ENCODE data around the gene TLCD3A. TPM values are rescaled to one million over a fixed set of nuclear protein-coding genes. Genes with fewer than 3 reads are reported as not detected.

Gene TLCD3A
- total and polyA plus RNA-seq, 9 of the 15 experiments (the other 6 are each of a cell fraction or from before 2014, with no cell fraction given) = 1.3 to 13.5 (median 7.3) TPM

GRCh38 chr17:696369-696768 is 36.0 kb upstream of the TLCD3A start:
- POLR2A ChIA-PET = no interaction called here
- TF ChIP-seq HEY1 (CRISPR knock-in tag; IDR thresholded peaks at IDR 0.05; ENCODE audit: borderline replicate concordance) (no peak), ZNF316 (IDR thresholded peaks at IDR 0.05) (peak; percentile 80), MAFF (IDR thresholded peaks at IDR 0.05; ENCODE audit: low read length) (peak; percentile 48; the same call in 1 of the 2 replicates), SMAD1 (IDR thresholded peaks at IDR 0.05; ENCODE audit: low read depth, low read length, partially characterized antibody) (no peak), LCOR (CRISPR knock-in tag; IDR thresholded peaks at IDR 0.05) (no peak), SLC30A9 (CRISPR knock-in tag; IDR thresholded peaks at IDR 0.05) (no peak), MGA (IDR thresholded peaks at IDR 0.05) (no peak), ZNF41 (CRISPR knock-in tag; conservative IDR thresholded peaks at IDR 0.05) (no peak), MCM5 (IDR thresholded peaks at IDR 0.05; ENCODE audit: low read depth) (no peak), C11orf30 (IDR thresholded peaks at IDR 0.05; ENCODE audit: low read depth) (peak; percentile 65), SAP30 (IDR thresholded peaks at IDR 0.05; ENCODE audit: borderline replicate concordance, insufficient read depth, low read depth, low read length, poor library complexity, severe bottlenecking) (no peak), GMEB1 (CRISPR knock-in tag; IDR thresholded peaks at IDR 0.05) (no peak)

More at GRCh38 chr17:696369-696768, 36.0 kb upstream of the TLCD3A start:
- Histone ChIP-seq H3K9ac (ENCODE audit: insufficient read depth in 1 of 2, low read depth in 2 of 2, low read length in 2 of 2) (no peak overlapping the region), H3K79me2 (ENCODE audit: control insufficient read depth, insufficient read depth, low read length) (no peaks in the 10 kb centered on the region), H3K36me3 (ENCODE audit: control insufficient read depth, insufficient read depth, low read length) (peaks cover 43% of the 10 kb centered on the region), H3K9me1 (ENCODE audit: control insufficient read depth, insufficient read depth, low read length) (no peaks in the 10 kb centered on the region), H3K9me3 (replicated peaks; ENCODE audit: control insufficient read depth, insufficient read depth, low read depth, low read length) (no peaks in the 10 kb centered on the region), H3K4me1 (replicated peaks in 1 of 2; ENCODE audit: control insufficient read depth in 2 of 2, insufficient read depth in 2 of 2, low read length in 2 of 2) (no peaks in the 10 kb centered on the region), H3K27me3 (ENCODE audit: control insufficient read depth in 2 of 2, insufficient read depth in 2 of 2, low read length in 2 of 2) (no peaks in the 10 kb centered on the region), H3K27ac (ENCODE audit: extremely low read depth, low read depth, low read length) (no peak overlapping the region), H3K4me3 (no peak overlapping the region), H2AFZ (ENCODE audit: low read depth, low read length) (no peak overlapping the region), H4K20me1 (replicated peaks; ENCODE audit: control insufficient read depth, insufficient read depth, low read length) (no peaks in the 10 kb centered on the region), H3K4me2 (ENCODE audit: insufficient read depth, low read length) (no peak overlapping the region)
- no peak for DNase-seq (ENCODE audit: extremely low read depth in 1 of 4, low spot score in 3 of 4)
- FAIRE-seq = no peak
- in situ Hi-C loops (cut with MboI) (no loop called here), intact Hi-C loops (cut with micrococcal nuclease) (no loop called here)
- 71% methylated on average over 2 of the region's 2 CpGs for WGBS (ENCODE audit: insufficient coverage, low coverage, missing lambda C conversion rate)
- CTCF ChIA-PET (ENCODE audit: low intra/inter-chr PET ratio) = no interaction called here
- ATAC-seq = no peak
- BruUV-seq (replicated peaks) = no TSS peak

Data from K562 (cell line).